GM21515 (cell line): ENCODE measurements around the gene PLCB1.

ENCODE experiments used
- ATAC-seq: cut with Tn5 transposase; IDR thresholded peaks from one replicate; pipeline ENCODE4 v1.9.1; 2021; ENCODE audit not compliant: unreplicated experiment

PLCB1 gene

DNA sequence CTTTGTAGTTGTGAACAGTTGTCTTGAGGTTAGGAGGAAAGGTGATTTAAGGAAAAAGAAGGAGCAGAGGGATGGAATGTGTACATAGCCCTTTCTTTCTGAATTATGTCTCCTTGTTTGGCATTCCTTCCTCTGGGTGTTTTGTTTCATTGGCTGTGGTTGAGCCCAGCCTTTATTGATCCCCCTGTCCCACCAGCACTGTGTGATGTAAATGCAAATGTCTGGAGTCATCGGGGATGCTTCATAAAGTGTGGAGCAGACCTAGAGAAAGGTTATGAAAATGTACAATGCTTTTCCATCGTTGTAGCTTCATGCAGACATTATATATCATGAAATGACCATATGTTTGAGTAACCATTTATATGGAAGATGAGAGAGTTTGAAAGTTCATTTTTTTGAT, 164.5 kb downstream of the PLCB1 start:
- ATAC-seq: no peak

- ATAC-seq: no peak
These were observed 166.5 kb downstream of the PLCB1 start for GRCh38 chr20:8298426-8299043.

- no peak for ATAC-seq
These were observed 167.9 kb downstream of the PLCB1 start for GRCh38 chr20:8299921-8300320.

GRCh38 chr20:8301655-8302054, 169.6 kb downstream of the PLCB1 start:
- ATAC-seq: no peak

DNA sequence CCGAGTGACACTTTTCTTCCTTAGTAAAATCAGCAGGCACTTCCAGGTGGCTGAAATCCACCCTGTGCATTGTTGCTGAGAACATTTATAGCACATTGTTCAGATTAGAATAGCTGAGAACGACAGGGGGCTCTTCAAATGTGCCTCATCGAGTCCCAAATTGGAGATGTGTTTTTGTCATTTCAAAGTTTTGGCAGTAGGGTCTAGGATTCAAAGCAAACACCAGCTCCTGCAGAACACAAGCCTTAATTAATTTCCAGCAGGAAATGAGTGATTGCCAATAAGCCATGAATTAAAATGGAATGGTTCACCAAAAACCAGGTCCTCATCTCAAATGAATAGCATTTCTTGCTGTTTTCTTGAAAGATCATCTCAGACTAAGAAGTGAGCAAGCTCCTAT, 171.6 kb downstream of the PLCB1 start:
- ATAC-seq: no peak

GRCh38 chr20:8304124-8304816, 172.2 kb downstream of the PLCB1 start:
- ATAC-seq: no peak

DNA sequence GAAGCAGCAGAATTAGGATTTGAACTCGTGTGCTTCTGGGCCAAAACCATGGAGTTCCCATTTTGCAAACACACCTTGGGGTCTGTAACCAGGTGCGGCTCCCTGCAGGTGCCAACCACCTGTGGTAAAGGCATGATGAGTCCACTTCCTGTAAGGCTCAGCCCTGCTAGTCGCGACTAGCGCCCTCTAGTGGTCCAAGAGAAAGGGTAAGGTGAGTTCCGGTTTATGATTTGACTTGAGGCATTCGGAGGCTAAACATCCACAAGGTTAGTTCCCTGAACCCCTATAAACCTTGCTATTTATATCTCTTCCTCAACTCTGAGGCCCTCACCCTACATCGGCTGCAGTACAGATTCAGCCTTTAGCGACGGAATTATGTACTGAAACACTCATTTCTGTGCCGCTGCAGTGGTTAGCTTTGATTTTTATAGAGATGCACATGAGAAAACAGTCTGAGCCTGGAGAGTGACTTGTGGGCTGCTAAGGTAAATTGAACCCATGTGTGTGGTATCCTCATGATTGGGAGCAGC, 173.4 kb downstream of the PLCB1 start:
- peak; percentile 97 for ATAC-seq

- ATAC-seq: no peak
These were observed 174.9 kb downstream of the PLCB1 start for GRCh38 chr20:8306937-8307336.

DNA sequence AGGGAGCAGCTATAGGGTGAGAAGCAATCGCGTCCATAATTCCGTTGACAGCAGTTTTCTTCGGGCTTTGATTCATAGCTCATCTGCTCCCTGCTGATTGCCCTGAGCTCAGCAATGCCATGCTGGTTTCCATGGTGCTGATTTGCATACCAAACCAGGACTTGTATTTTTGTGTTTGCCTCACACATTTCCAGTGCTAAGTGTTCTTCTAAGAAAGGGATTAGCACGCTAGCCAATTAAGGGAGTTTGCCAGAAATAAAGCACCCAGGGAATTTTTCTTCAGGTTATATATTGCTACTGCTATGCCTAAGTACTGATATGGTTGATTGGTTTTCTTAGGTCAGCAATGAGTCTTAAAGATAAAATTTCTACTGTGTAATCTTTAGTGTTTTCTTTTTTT, 177.6 kb downstream of the PLCB1 start:
- no peak for ATAC-seq

GRCh38 chr20:8310618-8311017, 178.6 kb downstream of the PLCB1 start:
- no peak for ATAC-seq

DNA sequence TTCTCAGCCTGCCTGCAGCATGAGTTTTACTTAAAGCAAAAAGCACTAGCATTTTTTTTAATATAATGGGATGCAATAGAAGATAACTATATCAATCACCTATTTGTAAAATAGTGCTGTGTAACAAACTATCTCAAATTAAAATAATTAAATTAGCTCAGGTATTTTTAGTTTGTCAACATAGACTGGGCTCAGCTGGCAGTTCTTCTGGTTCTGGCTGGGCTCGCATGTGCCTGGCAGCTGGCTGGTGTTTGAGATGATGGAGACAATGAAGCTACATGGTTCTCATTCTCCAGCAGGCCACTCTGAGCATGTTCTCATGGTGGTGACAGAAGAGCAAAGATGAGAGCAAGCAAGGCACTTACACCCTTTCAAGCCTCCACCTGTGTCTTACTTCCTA, 181.0 kb downstream of the PLCB1 start:
- ATAC-seq: no peak

DNA sequence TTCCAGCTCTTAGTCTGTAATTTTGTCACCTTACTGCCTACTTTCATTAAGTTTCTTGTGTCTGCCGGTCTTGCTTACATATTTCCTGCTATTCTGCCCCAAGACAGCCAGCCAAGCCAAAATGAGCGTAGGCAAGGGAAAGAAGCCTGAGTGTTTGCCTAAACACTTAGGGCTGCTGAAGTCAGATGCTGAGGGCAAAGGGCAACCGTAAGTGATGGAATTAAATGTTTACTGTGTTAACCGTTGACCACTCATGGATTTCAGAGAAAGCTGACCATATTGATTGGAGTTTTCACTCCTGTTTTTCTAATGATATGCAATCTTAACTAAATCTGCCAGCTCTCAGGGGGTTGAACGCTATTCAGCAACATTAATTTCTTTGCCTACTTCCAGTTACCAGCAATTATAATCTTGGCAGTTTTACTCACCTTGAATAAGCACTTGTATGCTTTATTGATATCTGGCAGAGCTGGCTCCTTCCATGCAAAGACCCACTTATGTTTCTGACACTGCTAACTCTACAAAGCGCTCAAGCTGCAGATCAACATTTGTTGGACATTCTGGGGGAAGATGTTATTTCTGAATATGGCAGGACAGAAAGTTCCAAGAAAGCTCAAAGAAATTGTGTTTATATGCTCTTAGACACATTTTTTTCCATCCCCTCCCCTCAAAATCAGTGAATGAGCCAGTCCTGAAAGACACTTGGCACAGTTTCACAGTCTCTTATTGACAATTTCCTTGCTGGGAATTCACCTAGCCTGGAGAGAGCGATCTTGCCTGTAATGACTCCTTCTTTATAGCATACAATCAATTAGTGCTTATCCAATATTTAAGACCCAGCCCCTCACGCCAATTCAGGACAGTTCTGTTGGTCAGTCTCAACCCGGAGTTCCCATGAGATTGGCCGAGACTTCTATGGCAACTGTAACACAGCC, 183.8 kb downstream of the PLCB1 start:
- ATAC-seq: no peak

DNA sequence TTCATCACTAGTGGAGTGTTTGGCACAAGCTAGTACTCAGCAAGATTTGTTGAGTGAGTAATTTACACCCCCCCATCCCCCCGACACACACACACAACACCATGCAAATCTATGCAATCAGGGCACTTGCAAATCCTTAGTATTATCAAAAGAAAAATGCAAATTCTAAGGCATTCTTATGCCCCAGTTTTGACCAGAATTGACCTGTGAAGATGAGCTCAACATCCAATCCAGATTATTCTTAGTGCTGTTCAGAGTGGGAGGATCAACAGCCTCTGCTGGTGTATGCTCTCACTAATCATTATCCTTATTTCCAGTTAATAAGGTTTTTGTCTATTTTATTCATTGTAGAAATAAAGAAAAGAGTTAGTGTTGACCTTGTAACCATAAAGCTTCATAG, 185.4 kb downstream of the PLCB1 start:
- no peak for ATAC-seq

DNA sequence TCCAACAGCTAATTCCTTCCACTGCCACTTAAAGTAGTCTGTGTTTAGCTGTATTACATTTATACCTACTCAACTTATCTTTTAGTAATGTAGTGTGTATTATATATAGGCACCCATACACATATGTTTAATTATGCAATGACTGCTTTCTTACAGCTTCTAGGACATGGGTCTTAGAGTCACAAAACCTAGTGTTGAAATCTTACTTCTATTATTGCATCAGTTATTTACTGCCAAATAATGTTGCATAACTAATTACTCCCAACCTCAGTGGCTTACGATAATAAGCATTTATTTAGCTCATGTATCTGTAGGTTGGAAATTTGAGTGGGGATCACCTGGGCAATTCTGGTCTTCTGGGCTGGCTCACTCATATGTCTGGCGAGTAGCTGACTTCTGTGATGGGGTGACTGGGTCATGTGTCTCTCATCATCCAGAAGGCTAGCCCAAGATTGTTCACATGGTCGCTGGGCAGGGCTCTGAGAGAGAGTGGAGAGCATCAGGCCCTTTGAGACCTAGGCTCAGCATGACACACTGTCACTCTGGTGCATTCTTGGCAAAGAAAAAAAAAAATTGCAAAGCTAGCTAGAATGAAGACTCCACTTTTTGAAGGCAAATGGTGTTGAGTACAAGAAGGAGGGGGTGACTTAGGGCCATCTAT, 187.0 kb downstream of the PLCB1 start:
- no peak for ATAC-seq

GRCh38 chr20:8320306-8320705, 188.2 kb downstream of the PLCB1 start:
- ATAC-seq: no peak

GRCh38 chr20:8321001-8321400, 188.9 kb downstream of the PLCB1 start:
- no peak for ATAC-seq

- ATAC-seq: no peak
These were observed 190.7 kb downstream of the PLCB1 start for GRCh38 chr20:8322662-8323217.

GRCh38 chr20:8326191-8326590, 194.1 kb downstream of the PLCB1 start:
- no peak for ATAC-seq

DNA sequence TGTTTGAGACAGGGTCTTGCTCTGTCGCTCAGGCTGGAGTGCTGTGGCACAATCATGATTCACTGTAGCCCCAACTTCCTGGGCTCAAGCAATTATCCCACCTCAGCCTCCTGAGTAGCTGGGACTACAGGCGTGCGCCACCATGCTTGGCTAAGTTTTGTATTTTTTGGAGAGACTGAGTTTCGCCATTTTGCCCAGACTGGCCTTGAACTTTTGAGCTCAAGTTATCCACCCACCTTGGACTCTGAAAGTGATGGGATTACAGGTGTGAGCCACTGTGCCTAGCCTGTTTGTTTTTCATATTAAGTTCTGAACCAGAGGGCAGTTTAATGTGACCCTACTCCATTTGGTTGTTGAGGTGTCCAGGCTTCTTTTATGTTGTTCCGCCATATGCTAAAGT, 194.8 kb downstream of the PLCB1 start:
- no peak for ATAC-seq

GRCh38 chr20:8328189-8328588, 196.1 kb downstream of the PLCB1 start:
- no peak for ATAC-seq

- ATAC-seq: no peak
These were observed 198.3 kb downstream of the PLCB1 start for GRCh38 chr20:8330319-8330784.
